Stimulated activated CD8-positive, alpha-beta memory T cell treated with anti-CD3 and anti-CD28 coated beads, Interleukin-7, amount 100 ng/mL, for 1 hour (primary cell): Measurements from ENCODE around the gene GNA12.
"Not testable (repeated sequence)": the region's sequence is repeated elsewhere in the genome, so short reads cannot be mapped to it uniquely, and the experiment has no call there.

Source experiments
- DNase-seq, 2 donors: peaks; one replicate each; pipeline ENCODE4 v3.0.0-alpha.2; 2020; ENCODE audit warnings: low read depth in 2 of 2

The GNA12 gene

DNA sequence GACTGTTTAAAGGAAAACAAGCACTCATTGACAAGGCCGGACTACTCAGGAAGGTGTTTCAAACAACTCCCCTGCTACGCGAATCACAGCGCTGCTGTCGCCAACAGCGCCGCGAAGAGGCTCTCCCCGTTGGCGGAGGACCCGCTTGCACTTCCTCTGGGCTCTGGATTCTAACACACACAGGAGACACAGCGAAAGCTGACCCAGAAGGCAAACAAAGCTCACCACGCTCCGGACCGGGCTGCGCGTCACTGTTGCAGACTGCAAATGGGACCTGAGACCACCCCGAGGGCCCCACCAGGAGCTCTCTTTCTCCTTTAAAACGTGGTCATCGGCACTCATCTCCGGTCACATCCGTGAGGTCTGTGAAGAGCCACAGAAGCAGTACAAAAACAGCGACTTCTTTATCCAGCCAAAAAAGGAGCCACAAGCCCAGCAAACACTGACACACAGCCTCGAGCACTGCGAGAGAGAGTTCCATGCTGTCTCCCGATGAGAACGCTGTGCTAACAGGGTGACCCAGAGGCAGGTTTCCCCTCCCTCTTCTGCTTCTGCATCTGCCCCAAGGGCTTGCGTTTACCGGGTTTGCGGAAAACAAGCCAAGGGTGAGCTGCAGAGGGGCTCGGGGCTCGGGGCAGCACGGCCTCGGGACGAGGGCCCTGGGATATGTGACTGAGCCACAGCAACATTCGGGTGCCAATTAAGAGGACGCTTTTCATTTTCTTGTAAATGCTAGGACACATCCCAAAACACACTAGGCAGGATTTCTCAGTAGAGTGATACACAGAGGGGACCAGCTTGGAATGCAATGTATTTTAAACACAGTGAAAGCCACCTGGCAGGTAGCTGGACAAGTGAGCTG is 114.8 kb downstream of the GNA12 start:
- DNase-seq = no peak

DNA sequence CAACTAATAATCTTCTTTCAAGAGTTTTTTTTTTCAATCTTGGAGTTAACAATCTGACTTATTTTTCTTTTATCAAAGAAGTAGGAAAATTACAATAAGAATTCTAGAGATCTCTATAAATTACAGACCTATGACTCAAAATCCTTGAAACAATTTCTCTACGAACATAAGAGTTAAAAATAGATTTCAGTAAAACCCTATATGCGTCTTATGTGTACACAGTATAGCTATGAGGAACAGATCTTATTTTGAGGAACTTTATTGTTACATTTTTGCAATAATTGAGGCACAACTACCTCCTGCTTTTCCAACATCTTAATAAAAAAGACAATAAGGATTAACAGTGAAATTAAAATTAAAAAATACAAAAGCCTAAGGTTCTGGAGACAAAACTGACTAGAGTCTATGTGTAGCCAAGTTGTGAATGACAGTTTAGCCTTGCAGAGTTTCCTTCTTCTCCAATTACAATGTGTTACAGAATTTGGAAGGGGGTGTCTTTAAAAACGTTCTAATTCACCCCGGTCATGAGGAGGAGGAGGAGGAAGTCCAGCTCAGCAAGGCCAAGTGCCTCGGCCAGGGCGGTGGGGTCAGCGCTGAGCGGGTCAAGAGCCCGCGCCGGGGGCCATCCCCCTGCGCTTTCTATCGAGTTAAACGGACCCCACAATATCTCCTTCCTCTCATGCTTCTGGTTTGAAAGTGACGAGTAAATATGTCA is 115.6 kb downstream of the GNA12 start:
- no peak for DNase-seq

DNA sequence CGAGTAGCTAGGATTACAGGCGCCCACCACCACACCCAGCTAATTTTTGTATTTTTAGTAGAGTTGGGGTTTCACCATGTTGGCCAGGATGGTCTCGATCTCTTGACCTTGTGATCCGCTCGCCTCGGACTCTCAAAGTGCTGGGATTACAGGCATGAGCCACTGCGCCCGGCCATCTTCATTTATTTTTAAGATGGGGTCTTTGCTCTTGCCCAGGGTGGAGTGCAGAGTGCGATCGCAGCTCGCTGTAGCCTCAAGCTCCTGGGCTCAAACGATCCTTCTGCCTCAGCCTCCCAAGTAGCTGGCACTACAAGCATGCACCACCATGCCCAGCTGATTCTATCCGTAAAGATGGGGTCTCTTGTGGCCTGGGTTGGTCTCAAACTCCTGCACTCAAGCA is 116.9 kb downstream of the GNA12 start:
- DNase-seq = not testable (repeated sequence)

DNA sequence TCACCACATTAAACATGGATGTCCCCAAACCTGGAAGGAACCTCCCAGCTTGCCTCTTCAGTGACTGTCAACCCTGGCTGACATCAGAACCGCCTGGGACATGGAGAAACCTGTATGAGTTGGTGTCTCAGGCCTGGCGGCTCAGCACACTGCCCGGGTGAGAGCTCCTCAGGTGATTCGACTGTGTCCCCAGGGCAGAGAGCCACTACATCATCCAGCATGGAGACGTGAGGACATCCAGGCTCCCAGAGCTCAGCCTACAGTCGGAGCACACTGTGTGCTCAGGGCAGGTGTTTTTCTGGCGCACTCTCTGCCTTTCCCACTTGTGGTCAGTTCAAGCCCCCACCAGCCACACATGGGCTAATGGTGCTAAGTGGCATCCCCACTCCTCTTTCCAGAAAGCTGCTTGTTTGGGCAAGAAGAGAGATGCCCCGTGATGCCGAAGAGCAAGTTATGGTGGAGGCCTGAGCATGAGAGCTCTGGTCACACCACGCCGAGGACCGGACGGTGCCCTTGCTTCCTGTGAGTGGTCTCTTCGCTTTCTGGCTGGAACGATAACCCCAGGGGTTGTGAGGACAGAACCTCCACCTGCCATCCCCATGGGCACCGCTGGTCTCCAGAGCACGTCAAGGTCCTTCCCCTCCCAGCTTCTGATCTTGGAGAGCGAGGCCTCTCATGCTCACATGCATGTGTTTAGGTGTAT is 117.6 kb downstream of the GNA12 start:
- no peak for DNase-seq

DNA sequence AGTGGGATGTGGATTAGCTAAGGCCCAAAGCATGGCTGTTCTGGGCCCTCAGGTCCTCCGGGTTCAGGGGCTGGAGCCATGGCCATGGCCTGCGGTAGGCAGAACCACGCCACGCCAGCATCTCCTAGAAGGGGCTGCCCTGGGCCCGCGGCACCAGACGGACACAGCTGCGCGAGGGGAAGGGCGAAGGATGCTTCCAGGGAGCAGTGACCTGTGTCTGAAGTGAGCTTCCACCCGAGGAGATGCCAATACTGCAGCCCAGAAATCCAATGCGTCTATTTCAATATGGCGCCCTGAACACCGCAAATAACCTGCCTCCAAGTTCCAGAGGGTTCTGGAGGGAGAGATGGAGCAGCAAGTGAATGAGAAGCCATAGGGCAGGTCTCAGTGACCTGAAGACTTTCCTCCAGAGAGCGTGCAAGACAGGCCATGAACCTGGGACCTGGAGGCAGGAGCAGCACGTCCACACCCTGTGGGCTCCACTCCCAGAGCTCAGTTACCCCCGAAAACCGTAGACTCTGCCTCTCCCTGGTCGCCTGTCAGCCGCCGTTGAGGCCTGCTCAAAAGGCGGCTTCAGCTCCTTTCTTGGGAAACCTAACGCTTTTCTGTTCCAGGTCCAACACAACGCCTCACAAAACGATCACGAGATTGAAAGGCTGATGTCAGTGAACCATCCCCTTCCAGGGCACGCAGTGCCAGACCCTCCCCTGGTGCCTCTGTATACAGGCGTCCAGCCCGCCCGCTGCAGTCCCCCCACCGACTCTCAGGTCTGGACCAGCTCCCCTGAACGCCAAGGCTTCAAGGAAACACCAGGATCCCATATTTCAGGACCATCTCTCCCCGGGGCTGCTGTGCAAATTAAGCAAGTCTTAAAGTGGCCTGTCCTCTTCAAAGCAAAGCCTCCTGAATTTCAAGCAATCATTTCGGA is 118.7 kb downstream of the GNA12 start:
- no peak for DNase-seq

DNA sequence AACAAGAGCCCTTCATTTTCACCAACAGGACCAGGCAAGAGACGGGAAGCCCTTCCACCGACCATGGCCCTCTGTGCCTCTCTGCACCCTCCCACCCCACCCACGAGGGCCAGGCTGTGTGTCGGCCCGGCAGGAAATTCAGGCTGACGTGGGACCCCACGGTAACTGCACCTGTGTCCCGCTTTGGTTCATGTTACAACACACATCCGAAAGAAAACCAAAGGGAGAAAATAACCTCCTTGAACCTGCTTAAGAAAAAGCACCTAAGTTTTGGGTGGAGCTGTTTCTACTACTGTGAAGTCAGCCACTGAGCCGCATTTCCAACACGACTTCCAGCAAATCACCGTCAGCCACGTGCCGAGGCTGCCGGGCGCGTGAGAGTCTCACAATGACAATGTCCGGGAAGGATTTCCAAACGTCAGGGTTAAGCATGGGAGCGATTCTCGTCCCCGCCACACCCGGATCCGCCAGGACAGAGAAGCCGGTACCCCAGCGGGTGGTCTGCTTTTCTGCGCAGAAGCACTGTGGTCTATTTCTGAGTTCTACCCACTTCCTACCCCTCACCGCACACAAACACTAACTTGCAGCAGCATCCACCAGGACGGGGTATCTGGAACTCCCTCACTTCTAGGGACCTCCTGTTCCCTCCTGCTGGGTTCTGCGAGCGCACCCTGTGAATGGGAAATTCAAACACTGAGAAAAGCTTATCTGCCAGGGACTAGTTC is 119.5 kb downstream of the GNA12 start:
- no peak for DNase-seq

DNA sequence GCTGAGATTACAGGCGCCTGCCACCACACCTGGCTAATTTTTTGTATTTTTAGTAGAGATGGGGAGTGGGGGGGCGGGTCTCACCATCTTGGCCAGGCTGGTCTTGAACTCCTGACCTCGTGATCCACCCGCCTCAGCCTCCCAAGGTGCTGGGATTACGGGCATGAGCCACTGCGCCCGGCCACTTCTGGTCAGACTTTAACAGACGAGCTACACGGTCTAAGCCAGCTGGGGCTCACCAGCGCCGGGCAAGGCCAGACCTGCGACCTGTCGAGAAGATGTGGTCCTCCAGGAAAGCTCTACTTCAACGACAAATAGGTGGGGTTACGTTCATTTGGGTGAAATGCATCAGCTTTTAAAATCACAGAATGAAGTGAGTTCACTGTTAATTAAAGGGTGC is 120.1 kb downstream of the GNA12 start:
- not testable (repeated sequence) for DNase-seq

DNA sequence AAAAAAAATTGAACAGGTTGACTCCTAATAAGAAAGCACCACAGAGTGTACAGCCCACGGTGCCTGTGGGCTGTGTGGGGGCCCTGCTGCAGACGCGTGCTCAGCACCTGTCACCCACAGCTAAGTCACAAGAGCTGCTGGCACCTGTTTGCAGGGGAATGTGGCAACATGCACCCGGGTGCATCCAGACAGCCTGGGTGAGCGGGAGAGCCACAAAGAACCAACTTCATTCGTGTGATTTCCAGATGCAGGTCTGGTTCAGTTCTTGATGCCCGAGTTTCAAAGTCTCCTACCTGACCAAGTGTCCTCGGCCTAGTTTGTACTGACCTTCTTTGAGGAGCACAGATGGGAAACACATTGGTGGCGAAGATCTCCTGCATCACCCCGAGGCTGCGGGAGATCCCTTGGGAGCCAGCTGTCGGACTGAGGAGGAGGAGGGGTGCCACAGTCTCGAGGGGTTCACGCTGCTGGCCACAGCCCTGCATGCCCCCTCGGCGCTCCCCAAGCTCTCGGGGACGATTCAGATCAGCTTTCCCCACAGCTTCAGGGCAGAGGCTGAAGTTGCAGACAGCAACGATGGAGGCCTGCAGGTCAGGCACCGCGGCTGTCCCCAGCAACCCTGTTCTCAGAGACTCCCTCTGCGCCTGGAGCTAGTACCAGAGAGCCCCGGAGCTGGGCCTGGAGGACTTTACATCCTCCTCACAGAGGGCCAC is 120.8 kb downstream of the GNA12 start:
- no peak for DNase-seq

DNA sequence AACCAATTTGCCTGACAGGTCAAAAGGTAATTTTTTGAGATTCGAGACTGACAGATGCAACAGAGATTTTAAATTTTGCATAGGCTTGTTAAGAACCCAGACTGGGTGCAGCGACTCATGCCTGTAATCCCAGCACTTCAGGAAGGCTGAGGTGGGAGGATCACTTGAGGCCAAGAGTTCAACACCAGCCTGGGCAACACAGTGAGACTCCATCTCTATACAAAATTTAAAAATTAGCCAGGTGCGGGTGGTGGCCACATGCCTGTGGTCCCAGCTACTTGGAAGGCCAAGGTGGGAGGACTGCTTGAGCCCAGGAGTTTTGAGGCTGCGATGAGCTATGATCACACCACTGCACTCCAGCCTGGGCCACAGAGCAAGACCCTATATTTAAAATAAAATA is 121.5 kb downstream of the GNA12 start:
- DNase-seq = no peak

DNA sequence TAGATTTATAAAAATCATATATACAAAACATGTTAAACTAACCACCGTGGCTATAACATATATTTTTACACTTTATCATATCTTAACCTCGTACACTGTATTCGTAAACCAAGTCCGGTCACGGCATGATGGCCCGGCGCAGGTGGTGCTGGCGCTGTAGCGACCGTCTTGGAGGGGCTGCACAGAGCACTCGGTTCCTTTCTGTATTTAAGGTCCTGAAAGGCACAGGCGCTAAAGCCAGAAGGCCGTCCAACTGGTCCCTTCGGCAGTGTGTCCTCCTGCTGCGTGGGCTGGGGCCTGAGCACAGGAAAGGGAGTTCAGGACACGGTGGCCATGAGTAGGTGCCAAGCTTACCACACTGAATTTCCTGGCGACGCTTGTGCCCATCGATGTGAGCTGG is 122.3 kb downstream of the GNA12 start:
- DNase-seq = no peak

DNA sequence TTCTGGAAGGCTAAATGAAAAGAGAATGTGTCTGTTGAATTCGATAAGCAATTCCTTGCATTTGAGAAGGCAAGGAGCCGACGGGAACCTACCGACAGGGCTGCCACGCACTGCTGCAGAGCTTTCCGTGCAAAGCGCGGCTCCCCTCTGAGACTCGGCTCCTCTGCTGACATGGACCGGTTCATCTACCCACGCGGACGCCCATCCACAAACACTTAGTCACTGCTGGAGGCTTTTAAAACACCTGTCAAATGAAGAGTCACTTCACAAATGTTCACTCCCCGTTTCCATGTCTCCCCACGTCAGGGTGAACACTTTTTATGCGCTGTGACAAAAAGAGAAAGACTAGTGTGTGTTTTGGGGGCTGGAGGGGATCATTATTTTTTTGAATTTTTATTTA is 124.1 kb downstream of the GNA12 start:
- DNase-seq = no peak

DNA sequence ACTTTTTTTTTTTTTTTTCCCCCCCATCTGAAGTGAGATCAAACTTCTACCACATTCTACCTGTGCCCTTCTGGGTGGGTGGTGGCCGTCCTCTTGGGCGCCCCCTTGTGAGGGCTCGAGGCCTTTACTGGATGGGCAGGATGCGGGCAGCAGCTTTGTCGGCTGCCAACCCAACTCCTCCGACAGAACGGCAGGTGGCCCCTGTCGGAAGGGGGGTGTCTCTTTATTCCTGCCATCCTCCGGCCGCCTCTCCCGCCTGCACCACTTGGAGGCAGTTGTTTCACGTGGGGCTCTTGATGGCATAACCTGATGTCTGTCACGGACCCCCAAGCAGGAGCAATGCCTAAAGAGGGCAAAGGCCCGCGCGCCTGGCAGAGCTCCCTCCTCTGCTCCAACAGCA is 125.1 kb downstream of the GNA12 start:
- peak in 1 of 2 donors; percentile 35 for DNase-seq

DNA sequence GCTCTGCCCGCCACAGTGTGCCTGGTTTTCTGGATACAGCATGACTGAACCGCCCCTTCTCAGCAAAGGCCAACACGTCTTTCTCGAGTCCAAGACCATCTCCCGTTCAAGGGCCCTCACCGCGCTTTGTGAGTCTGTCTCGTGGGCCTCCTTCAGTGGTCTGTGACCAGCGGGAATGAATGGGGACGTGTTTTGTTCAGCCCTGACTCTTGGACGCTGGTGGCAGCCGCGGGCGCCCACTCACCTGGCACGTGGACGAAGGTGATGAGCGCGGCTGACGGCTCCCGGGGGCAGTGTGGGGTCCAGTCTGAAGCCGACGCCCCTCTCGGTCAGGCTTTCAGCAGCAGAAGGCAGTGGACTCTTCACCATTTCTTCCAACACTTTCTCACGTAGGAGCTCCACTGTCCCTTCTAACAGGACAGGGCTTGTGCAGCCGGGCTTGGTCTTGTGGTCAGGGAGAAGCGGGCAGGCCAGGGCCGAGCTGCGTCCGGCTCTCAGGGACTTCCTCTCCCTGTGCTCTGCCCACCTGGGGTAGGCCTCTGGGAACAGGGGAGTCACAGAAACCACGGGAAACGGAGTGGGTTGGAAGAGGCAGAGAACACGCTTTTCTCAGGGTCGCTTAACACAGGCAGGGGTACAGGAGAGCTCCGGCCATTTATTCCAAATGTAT is 125.7 kb downstream of the GNA12 start:
- DNase-seq = no peak

DNA sequence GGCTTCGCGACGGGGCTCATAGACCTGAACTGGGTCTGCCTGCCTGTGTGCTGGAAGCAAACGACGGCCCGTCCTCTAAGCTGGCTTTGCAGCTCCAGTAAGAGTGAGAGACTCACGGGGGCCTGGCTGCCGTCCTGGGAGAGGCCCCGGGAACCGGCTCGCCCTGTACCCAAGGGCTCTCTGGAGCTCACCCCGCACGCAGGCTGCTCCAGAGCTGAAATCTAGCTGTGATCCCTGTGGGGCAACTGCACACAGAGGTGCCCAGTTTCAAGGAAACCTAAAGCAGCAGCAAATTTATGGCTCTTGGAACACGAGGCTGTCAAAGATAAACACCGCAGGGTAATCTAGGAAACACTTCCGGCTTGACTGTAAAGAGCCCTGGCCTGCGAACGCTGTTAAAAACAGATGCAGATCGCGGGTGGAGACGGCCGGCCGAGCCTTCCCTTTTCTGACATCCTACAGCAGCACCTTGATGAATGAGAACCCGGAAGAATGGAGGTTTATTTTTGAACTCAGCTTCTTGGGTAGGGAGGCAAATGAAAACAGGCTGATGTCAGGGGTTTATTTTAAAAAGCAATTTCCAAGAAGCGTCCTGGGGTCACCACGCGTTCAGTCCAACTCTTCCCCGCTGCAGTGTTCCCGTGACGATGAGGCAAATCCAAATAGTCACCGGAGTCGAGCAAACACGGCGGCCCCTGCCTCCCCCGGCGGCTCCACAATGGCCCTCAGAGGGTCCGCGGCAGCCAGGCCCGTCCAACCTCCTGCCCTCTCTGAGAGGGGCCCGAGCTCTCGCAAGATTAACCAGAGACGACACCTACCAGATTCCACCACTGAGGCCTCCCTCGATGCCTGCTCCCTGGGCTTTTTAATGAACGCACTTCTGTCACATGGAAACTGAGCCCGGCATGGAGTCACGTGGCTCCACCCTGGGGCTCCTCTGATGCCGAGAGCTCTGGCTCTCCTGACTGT is 126.5 kb downstream of the GNA12 start:
- DNase-seq = no peak

DNA sequence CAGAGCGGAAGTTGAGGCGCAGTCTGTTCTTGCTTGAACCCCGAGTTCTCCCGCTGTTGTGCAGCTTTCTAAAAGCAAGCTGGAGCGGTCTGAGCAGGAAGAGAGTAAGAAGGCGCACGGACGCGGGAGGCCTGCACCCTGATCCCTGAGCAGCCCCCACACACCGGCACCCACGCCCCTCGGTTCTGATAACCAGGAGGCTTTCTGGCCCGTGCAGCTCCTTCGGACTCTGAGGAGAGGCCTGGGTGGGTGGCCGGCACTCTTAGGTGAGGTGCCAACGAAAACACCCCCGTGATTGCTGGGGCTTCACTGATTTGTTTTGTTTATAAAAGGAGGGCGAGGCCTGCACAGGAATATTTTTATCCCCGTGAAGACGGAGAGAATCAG is 127.2 kb downstream of the GNA12 start:
- no peak for DNase-seq

DNA sequence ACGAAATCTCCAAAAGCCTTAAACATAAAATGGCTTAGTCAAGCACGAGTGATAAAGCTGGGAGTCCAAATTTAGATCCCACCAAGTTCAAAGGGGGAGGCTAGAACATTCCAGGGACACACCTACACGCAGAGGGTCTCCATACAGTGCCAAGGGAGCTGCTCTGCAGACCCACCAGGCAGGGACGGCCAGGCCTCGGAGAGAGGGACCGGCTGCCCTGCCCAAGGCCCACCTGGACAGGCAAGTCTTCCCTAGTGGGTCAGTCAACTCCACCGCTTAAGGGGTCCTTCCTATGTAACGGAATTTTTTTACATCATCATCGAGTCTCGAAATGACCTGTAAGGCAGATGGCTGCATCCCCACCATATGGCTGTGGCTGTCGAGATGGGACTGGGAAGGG is 127.6 kb downstream of the GNA12 start:
- no peak for DNase-seq

DNA sequence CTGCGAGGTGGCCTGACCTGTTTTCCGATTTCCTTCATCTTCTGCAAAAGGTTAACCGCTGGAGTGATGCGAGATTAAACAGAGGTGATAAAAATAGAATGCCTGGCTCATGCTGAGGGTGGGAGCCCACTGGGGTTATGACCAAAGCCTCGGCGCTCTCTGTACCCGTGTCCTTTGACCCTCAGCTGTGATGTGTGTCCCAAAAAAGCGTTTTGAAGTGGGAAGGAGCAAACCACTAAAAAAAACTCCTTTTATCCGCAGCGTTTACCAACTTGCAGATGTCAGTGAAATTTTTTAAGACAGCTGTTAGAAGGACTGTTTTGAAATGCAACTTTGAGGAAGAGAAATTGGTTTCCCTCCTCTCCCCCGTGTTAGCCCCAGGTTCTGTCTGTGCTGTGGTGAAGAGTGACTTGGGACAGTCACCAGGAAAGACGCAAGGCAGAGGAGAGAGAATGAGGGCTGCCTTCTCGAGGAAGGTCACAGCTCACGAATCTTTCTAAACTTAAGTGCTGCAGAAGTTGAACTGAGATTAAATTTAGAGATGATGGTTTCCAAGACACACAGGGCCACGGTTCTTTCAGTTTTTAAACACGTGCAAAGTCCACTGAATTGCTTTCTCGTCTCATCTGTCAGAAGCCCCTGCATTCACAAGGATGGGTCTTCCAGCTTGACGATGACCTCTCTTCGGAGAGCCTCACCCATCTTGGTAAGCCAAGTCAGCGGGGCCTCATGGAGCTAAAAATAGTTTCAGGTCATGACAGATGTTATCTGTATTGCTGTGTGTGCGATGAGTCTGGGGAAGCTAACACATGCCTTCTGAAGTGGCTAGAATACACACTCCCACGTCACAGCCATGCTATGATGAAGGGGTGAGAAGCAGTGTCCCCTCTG is 128.5 kb downstream of the GNA12 start:
- DNase-seq = no peak
